H1 (cell line): ENCODE data around the gene SLC38A5. TPM values are rescaled to one million over a fixed set of nuclear protein-coding genes. Genes with fewer than 3 reads are reported as not detected.

Source experiments
- JUND ChIP-seq: IDR thresholded peaks from 2 replicates; pipeline ENCODE4 v1.6.1; 2011; ENCODE audit warnings: mild to moderate bottlenecking, improper control_type of control experiment, low read length
- NANOG ChIP-seq: IDR thresholded peaks from 2 replicates; pipeline ENCODE4 v1.6.1; 2011; ENCODE audit warnings: low read length, low read depth, mild to moderate bottlenecking, inconsistent platforms; ENCODE audit not compliant: insufficient read depth, poor library complexity, severe bottlenecking
- RBBP5 ChIP-seq: IDR thresholded peaks from 2 replicates; pipeline ENCODE4 v1.7.1; 2012; ENCODE audit warnings: low read depth, mild to moderate bottlenecking, inconsistent platforms, low read length, moderate library complexity, borderline replicate concordance
- polyA plus RNA-seq, 7 experiments: library from polyadenylated mRNA; depleted of rRNA in 3 of 7; stranded (reverse) in 5 of 7; unstranded in 2 of 7; fragments of >200 nt in 5 of 7; fragments of 200-250 nt in 2 of 7; gene quantifications; 1 replicate in 5 of 7; 2 replicates in 1 of 7; 4 replicates in 1 of 7; pipeline versions ENCODE4 v1.2.1 to v1.2.3, GENCODE V29; 2011 to 2013; ENCODE audit warnings: missing spikeins in 2 of 7, mixed read lengths in 2 of 7
- total RNA-seq: library from RNA; stranded (reverse); fragmentation: NEBNext Ultra II Directional; extraction: Animal tissue kit (Norgen Biotek cat#: 25700); gene quantifications from 2 replicates; pipeline ENCODE4 v1.2.1, GENCODE V29; 2021

Gene SLC38A5
- total and polyA plus RNA-seq, 2 of the 8 experiments (the other 6 are each of a cell fraction or from before 2014, with no cell fraction given): 70.9 to 106 TPM

DNA sequence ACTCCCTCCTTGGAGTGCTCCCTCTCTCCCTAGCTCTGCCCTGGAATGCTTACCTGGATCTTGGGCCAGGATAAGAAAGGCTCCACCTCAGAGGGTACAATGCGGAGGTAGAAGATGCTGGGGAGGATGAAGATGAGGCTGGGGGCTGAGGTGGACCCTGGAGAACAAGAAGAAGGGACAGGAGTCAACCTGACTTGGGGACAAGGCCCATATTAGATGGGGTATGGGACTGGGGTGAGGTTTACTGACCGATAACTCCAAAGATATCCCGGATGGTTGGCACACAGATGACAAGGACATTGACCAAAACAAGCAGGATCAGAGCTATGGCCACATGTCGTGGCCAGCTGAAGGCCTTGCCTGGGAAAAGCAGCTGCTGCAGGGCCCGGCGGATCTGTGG is 10.6 kb downstream of the SLC38A5 start (continued):
- TF ChIP-seq NANOG (no peak), RBBP5 (no peak), JUND (no peak)
